SH-SY5Y (cell line): Measurements from ENCODE around the gene PHOSPHO2.

Experiments used
- GATA2 ChIP-seq: IDR thresholded peaks from 2 replicates; pipeline ENCODE4 v1.6.1; 2011; ENCODE audit warnings: mild to moderate bottlenecking, low read depth, low read length
- GATA3 ChIP-seq: IDR thresholded peaks from 2 replicates; pipeline ENCODE4 v1.6.1; 2011; ENCODE audit warnings: low read depth, mild to moderate bottlenecking, low read length, moderate library complexity

GRCh38 chr2:169649278-169649677 lies 45.0 kb upstream of the PHOSPHO2 start:
- TF ChIP-seq GATA3 (no peak), GATA2 (no peak)
